BE2C (cell line): ENCODE results near the gene PCBP3.

ENCODE experiments used
- DNase-seq: peaks from one replicate; pipeline ENCODE4 v3.0.0-alpha.2; 2020
- H3K27me3 ChIP-seq: fragments of 250-450 bp; sonication (Bioruptor Pico); 2 replicates; pipeline ENCODE4 v1.5.1; 2020; ENCODE audit warnings: mild to moderate bottlenecking
- H3K36me3 ChIP-seq: fragments of 250-450 bp; sonication (Bioruptor Pico); 2 replicates; pipeline ENCODE4 v1.5.1; 2020; ENCODE audit warnings: mild to moderate bottlenecking
- H3K4me1 ChIP-seq: fragments of 250-450 bp; sonication (Bioruptor Pico); 2 replicates; pipeline ENCODE4 v1.5.1; 2020
- H3K4me3 ChIP-seq: 2 replicates; pipeline ENCODE4 v1.5.1; 2011; ENCODE audit warnings: low read depth, low read length
- H3K9me3 ChIP-seq: fragments of 250-450 bp; sonication (Bioruptor Pico); 2 replicates; pipeline ENCODE4 v1.5.1; 2020
- CTCF ChIP-seq: IDR thresholded peaks from 2 replicates; pipeline ENCODE4 v1.5.1; 2012; ENCODE audit warnings: mild to moderate bottlenecking, low read depth, low read length

PCBP3 gene

DNA sequence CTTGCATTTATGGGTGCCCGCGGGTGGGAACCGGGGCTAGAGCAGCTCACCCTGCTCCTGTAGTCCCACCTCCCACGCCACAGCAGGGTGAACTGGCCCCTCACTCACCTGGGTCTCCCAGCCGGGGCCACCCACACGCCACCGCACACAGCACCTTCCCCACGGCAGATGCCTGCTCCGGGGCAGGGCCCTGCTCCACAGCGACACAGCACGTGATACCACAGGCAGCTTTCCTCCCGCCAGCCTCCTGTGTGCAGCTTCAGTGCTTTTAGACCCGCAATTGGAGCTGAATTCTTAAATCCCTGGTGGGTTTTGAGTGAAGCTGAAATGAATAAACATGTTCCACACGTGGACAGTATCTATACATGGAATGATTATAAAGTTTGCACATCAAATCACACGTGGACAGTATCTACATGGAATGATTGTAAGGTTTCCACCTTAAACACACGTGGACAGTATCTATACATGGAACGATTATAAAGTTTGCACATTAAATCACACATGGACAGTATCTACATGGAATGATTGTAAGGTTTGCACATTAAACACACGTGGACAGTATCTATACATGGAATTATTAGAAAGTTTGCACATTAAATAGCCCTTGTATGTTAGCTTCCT, 245.0 kb downstream of the PCBP3 start:
- H3K36me3 ChIP-seq, result no peaks in the 10 kb centered on the region
- H3K4me3 ChIP-seq, result no peak overlapping the region
- TF ChIP-seq CTCF, result no peak
- H3K9me3 ChIP-seq, result no peaks in the 10 kb centered on the region
- H3K27me3 ChIP-seq, result no peaks in the 10 kb centered on the region
- H3K4me1 ChIP-seq, result peaks cover 33% of the 10 kb centered on the region
- DNase-seq, result no peak

DNA sequence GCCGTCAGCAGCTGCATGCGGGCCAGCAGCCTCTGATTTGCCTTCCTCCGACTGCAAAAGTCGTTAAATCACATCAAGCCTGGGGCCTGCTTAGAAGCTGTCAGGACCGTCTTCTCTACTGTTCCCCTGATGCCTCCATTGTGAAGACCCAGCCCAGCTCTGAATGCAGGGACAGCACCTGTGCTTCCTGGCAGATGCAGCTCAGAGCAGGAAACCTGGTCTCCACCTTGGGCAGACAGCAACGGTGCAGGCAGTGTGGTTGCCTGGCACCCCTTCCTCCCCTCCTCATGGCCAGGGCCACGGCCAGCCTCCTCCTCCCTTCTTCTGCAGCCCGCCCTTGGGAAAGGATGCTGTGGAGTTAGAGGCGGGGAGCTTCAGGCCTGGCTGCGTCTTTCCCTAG, 245.7 kb downstream of the PCBP3 start:
- H3K4me1 ChIP-seq, result peaks cover 37% of the 10 kb centered on the region
- no peak for TF ChIP-seq CTCF

DNA sequence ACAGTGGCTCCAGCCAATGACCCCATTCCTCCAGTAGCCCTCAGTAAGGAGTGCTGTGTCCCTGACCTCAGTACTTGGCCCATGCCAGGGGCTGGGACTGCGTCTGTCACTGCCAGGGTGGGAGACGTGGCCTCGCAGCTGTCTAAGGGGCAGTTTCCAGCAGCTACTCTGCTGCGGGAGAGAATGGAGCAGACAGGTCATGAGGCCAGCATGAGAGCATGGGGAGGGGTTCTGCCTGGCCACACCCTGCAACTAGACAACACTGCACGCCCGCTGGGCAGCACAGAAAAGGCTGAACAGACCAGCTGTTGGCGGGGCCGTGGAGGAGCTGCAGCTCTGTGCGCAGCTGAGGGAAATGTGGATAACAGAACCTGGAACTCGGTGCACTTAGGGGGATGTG, 246.4 kb downstream of the PCBP3 start:
- no peak for DNase-seq
- TF ChIP-seq CTCF, result no peak
- Histone ChIP-seq H3K4me1 (peaks cover 37% of the 10 kb centered on the region), H3K36me3 (no peaks in the 10 kb centered on the region), H3K4me3 (no peak overlapping the region), H3K9me3 (no peaks in the 10 kb centered on the region), H3K27me3 (no peaks in the 10 kb centered on the region)

More for the DNA sequence above, 245.7 kb downstream of the PCBP3 start:
- no peaks in the 10 kb centered on the region for H3K9me3 ChIP-seq
- no peak for DNase-seq
- no peaks in the 10 kb centered on the region for H3K36me3 ChIP-seq
- H3K4me3 ChIP-seq, result no peak overlapping the region
- no peaks in the 10 kb centered on the region for H3K27me3 ChIP-seq

GRCh38 chr21:45891388-45892155, 248.0 kb downstream of the PCBP3 start:
- no peaks in the 10 kb centered on the region for H3K27me3 ChIP-seq
- TF ChIP-seq CTCF, result no peak
- H3K4me1 ChIP-seq, result peaks cover 37% of the 10 kb centered on the region
- DNase-seq, result peak; percentile 49
- H3K36me3 ChIP-seq, result no peaks in the 10 kb centered on the region; the same call in 1 of the 2 replicates
- no peaks in the 10 kb centered on the region for H3K9me3 ChIP-seq
- H3K4me3 ChIP-seq, result no peak overlapping the region

DNA sequence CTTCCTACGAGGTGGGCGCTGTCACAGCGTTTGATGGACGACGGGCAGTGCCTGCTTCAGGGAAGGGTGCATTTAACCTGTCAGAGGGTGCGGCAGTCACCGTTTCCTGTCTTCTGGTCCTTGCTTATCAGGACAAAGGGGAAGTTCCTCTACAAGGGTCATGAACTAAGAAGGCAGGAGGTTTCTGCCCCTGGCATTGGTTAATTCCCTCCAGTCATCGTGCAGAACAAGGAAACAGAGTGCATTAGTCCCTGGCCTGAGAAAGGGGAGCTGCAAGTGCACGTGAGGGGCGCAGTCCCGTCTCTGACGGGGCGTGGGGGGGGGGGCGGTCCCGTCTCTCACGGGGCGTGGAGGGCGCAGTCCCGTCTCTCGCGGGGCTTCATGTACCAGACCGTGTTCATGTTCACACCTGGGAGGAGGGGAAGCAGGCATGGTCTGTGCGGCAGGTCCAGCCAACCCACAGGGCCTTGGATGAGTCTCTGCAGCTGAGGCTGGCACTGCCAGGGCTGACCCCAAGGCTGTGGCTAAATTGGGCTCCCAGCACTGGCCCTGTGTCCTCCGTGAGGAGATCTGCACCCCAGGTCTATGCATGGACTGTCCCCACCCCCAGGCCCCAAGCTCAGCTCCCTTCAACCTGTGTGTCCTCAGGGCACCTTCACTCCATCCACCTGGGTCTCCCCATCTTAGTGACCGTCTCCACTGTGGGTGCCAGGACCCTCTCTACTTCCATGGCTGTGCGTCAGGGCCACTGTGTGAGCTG, 248.8 kb downstream of the PCBP3 start:
- TF ChIP-seq CTCF, result no peak
- Histone ChIP-seq H3K4me3 (no peak overlapping the region), H3K27me3 (no peaks in the 10 kb centered on the region), H3K36me3 (no peaks in the 10 kb centered on the region; the same call in 1 of the 2 replicates), H3K4me1 (peaks cover 29% of the 10 kb centered on the region), H3K9me3 (no peaks in the 10 kb centered on the region)
- peak; percentile 14 for DNase-seq
